ENCODE data around the gene ELOVL5.
A peak's percentile ranks its signal among the peaks of the same experiment; 100 is the strongest.

The ELOVL5 gene

DNA sequence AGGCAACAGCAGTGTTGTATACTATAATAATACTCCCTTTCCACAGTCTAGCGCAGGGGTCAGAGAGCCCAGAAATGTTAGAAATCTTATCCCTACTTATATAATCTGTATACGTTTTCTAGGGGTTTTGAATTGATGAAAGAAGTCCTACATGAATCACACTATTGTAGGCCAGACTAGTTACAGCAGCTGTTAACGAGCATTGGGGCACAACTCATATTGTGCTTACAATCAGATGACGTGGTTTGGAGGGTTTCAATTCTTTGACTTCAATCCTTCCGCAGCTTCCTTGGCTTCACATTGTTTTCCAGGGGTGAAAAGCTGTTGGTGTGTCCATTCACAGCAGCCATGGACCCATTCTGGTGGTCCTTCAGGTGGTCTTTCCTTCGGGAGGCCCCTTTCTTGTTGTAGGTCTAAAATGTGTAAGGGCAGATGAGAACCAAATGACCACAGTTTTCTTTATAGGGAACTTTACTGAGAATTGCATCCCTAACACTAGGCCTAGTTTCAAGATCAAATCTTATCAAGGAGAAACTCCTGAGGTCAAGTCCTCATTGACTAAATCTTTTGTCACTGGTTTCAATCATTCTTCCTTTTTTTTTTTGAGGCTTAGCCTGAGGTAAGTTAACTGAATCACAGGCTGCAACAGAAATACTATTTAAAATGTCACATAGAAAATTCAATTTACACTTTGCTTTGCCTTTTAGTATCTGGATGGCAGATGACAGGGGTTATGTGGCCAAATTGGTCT, 79.7 kb downstream of the ELOVL5 start:
- no peak for DNase-seq

DNA sequence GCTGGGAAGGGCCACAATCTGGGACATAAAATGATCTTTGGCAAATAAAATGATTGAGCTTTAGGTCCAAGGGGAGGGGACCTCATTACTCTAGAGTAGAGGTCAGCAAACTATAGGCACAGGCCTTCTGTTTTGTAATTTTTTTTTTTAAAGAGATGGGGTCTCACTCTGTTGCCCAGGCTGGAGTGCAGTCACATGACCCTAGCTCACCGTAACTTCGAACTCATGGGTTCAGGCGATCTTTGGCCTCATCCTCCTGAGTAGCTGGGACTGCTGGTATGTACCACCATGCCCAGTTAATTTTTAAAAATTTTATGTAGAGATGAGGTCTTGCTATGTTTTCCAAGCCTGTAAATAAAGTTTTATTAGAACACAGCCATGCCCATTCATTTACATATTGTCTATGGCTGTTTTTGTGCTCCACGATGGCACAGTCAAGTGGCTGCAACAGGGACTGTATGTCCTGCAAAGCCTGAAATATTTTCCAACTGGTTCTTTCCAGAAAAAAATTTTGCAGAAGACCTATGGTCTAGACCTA, 82.1 kb downstream of the ELOVL5 start:
- DNase-seq: no peak

DNA sequence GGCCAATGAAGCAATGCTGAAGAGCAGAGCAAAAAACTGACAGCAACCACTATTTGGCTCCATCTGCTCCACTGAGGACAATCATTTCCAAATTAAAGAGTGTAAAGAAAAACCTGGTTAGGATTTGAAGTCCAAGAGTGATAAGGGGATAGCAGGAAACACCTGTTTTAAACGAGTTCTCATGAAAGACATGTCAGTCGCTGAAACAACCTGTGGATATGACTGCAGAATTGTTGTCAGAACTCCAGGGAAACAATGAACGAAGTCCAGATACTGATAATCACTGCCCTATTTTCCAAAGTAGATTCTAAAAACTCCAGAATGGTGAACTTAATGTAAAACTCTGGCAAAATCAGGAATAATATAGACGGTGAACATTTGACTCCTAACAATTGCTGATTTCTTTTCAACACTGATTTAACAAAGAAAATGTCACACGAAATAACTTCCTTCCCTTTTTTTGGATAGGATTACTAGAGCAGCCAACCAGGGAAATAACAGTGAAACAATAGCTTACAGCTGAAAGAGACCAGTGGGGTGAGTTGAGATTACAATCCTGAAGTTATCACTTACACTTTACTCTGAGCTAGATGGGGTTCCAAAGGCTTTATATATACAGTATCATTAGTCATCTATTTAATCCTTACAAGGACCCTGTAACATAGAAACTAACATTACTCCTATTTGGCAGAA, 83.7 kb downstream of the ELOVL5 start:
- no peak for DNase-seq

DNA sequence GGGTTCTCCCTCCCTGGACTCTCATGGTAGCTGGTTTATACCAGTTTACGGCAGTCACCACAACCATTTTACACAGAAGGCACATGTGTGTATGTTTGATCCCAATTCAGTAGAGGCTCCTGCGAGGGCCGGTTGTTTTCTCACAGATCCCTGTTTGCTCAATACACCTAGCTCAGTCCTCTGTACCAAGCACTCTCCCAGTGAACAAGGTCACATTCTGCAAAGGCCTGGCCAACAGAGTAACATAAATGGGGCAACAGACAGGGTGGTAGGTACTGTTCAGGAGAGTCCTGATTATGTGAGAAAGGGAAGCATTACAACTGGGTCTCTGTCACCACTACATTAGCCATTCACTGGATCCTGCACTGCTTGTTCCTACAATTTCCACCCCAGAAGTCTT, 84.4 kb downstream of the ELOVL5 start:
- DNase-seq: no peak

DNA sequence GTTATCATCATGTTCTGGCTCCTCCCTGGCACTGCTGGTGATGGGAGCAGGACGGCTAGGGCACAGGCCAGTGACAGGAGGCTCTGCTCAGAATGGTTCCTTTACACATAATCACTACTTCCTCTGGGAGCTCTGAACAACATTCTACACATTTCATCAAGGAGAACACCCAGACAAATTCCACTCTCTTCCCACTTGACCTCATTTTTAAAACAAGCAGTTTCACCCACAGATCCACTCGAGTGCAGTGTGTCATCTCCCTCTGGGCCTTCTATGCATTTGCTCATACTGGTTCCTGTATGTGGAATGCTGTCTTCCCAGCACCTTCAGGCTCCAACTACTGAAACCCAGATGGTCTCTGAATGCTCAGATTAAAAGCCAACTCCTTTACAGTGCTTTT, 84.8 kb downstream of the ELOVL5 start:
- DNase-seq: no peak

DNA sequence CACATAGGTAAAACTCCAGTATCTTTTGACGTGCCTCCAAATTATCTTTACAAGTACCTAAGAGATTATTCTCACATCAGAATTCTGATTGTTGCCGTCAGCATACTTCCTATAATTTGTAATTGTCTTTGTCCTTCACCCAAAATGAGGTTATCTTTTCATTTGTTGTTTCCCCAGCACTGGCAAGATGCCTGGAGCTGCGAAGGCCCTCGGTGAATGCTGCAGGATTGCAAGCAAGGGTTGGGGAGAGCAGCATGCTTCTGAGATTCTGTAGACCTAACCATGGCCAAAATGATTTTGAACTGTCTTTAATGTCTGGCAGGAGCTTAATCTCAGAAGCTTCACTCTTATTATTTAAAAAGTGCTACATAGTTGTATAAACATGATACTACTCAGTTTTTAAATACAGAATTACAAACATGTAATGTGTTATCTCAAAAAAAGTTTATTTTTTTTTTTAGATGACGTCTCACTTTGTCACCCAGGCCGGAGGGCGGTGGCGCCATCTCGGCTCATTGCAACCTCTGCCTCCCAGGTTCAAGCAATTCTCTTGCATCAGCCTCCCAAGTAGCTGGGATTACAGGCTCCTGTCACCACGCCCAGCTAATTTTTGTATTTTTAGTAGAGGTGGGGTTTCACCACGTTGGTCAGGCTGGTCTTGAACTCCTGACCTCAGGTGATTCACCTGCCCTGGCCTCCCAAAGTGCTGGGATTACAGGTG, 88.7 kb downstream of the ELOVL5 start:
- DNase-seq: no peak

DNA sequence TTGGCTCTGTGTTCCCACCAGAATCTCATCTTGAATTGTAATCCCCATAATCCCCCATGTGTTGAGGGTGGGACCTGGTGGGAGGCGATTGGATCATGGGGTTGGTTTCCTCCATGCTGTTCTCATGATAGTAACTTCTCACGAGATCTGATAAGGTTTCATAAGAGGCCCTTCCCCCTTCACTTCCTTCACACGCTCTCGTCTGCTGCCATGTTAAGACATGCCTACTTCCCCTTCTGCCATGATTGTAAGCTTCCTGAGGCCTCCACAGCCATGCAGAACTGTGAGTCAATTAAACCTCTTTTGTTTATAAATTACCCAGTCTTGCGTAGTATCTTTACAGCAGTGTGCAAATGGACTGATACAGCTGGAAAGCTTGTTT, 90.0 kb downstream of the ELOVL5 start:
- no peak for DNase-seq

DNA sequence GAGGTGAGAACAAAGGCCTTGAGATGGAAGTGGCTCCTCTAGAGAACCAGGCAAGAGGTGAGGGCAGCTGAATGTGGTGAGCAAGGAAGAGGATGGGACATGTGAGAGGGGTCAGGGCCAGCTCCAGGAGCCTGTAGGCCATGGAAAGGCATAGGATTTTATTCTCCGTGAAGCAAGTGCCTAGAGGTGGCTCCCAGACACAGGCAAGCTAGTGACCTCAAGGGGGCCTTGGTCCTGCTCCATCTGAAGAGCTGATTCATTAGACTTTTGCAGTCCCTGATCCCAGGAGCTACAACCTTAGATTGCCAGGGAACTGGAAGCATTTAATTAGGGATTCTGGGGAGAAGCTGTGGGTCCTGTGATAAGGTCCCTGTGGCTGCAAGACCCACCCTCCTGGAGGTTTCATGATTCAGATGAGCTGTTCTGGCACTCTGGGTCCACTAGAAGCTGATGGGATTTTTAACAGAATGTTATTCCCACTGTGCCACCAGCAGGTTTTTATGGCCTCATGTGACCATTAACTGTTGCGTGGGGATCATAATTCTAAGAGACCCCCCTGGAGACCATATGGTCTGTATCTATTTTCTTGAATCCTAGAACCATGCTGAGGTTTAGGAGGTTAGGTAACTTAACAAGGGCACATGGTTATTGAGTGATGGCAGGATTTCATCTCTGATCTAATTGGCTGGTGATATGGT, 90.5 kb downstream of the ELOVL5 start:
- DNase-seq: no peak

DNA sequence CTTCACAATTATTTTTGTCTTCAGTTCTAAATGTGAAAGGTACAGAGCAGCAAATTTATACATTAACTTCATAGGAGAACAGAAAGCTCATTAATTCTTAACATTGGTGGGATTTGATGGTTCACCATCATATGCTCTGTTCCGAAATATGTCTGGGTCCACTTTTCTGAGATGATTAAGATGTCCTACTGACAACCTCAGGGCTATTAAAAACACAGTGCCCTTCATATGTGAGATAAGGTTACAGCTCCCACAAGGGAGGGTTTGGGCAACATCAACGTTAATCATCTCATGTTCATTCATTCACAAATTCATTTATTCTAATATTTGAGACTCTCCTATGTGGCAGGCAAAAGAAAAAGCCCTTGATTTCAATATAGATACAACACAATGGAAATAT, 91.2 kb downstream of the ELOVL5 start:
- no peak for DNase-seq

DNA sequence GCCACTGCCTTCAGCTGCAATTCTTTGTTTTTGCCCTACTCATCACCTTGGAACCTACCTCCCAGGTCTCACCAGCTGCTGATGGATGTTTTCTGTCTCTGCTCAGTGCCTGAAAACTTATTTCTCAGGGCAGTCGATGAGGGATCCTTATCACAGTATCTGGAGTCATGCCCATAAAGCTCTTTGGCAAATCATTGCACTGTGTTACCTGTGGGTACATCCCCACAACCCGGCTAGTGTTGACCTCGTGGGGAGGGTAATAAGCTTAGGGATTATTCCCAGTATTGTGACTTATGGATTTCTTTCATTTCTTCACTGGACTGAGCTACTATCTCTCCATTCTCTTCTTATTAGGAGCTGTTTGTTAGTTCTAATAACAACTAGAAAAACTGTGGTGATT, 91.7 kb downstream of the ELOVL5 start:
- no peak for DNase-seq

DNA sequence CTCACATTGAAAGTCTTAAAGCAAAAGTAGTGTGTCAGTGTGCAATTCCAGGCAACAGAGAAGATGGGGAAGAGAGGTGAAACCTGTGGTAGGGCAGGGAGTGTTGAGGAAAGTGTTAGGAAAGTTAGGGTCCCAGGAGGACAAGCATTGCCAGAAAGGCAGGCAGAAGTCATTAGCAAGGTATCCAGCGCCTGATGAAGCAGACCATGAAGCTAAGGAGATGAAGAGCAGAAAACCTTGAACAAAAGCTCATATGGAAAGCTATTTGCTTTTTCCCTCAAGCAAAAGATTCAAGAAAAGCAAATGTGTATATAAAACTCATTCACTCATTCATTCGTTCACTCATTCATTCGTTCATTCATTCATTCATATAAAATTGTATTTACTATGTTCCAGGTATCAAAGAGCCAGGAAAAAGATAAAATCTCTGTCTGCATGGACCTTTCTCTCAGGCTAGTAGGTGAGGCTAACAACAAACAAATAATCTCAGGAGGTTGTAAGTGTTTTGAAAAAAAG, 96.5 kb downstream of the ELOVL5 start:
- DNase-seq: no peak

DNA sequence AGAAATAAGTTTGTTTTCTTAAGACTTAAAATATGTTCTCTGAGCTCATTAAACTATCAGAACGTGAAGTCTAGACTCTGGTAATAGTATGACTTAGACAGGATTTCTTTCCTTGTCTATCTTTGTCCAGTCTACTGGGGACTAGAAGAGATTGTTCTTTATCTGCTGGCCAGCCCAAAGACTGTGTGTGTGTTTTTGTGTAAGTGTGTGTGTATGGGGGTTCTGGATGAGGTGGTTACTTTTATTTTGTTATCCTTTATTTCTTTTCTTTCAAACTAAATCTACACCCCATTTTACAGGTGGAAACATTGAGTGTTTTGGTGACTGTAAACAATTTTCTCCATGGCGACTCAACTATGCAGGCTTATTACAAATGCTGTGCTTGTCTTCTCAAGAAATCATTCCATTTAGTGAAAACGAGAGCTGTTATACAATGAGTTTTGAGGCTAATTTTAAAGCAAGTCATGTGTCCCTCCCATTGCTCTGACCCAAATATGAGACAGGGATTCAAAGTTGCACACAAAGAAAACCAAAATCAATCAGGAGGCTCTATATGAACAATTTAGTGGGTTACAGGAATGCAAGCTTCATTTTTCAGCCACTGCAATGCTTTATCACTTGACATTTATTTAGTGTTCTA, 97.6 kb downstream of the ELOVL5 start:
- DNase-seq: no peak

DNA sequence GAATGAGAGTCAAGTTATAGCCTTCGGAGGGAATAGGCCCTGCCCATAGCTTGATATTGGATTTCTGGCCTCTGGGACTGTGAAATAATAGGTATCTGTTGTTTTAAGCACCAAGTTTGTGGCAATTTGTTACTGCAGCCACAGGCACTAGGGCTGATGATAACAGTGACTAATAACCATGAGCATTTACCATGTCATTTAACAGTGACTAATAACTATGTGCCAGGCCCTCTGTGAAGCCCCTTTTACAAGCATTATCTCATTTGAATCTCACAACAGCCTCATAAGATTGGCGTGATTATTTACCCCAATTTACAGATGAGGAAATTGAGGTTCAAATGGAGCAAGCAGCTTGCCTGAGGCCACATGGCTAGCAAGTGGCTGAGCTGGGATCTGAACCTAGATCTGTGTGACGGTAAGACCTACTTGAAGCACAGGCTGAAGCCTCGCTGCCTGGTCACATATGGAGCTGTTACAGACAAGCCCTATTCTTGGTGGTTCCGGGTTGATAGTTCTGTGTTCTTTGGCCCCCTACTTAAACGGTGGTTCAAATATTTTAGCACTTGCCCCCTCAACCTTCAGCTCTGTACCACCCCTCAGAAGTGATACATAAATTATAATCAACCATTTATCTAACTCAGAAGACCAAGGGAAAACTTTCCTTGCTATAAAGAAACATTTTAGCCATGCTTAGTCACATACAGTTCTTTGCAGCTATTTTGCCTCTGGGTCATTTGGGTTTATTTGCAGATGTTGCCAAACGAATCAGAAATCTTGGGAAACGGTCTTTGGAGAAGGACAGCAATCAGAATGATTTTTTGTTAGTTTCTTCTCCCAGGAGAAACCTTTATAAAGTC, 98.3 kb downstream of the ELOVL5 start:
- no peak for DNase-seq

DNA sequence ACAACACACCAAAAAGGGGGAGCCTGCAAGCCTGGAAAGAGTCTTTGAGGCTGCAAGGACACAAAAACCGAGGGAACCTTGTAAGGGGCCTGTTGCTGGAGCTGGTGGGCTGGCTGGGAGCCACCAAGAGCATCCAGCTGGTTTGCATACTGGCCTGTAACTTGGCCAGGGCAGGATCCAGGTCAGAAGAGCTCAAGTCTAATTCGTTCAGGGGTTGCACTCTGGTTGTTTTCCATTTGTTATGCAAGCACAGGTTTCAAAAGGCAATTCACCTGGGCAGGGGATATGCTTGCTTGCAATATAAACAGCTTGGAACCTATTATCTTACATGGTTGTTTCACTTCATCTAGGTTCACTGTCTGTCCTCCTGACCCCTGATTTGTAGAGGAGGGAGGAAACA, 101.8 kb downstream of the ELOVL5 start:
- peak; percentile 88 for DNase-seq

DNA sequence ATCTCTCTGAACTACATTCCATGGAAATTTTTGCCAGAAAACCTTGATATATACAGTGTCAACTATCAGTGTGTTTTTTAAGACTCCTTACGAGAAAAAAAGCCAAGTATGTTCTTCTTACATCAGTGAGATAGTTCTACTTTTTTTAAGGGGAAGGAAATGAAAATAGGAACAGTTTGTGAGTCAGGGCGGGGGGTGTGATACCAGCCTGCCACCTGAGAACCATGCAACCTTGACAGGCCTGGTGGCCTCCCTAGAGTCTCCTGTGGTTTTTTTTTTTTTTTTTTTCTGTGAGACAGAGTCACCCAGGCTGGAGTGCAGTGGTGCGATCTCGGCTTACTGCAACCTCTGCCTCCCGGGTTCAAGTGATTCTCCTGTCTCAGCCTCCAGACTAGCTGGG, 103.8 kb downstream of the ELOVL5 start:
- no peak for DNase-seq

DNA sequence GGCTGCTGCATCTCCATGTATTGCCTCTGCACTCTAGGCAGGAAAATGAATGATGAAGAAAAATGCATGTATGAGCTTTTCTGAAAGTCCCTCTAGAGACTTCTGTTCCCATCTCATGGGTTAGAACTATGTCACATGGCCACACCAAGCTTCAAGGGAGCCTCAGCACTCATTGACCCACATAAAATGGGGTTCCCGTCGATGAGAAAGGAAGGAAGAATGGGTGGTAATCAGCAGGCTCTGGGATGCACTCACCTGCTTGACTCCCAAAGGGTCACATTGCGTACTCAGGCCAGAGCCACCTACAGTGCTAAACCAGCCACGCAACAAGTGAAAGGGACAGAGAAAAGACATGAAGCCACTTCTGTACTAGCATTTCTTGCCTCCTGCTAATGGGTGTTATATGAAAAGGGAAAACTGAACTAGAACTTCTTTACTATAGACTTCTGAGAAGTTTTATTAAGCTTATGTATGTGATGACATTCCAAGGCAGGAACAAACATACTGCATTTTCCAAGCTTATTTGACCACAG, 104.3 kb downstream of the ELOVL5 start:
- no peak for DNase-seq

DNA sequence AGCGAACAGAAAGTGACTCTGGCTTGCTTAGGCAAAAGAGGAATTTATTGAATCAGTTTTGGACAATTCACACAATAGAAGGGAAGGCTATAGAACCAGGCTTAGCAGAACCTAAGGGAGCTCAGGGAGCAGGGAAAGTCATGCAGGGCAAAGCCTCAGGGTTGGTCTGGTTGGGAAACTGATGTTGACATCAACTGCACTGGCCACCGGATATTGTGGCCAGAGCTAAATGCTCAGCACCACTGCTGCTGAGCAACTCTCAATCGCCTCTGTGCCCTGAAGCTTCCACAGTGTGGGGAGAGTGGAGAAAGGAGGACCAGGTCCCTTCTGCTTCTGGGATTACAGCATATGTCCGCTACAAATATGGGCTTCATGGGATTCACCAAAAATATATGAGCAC, 106.8 kb downstream of the ELOVL5 start:
- DNase-seq: no peak

DNA sequence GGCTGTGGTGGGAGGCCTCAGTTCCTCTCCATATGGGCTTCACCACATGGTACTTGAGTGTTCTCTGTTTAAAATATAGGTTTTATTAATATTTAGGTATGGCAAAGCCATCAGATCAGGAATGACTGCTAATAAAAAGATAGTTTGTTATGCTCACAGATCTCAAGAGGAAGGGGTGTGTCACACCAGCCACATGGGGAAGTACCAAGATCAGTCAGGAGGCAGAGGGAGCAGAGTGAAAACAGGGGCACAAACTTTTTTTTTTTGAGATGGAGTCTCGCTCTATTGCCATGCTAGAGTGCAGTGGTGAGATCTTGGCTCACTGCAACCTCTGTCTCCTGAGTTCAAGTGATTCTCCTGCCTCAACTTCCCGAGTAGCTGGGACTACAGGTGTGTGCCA, 108.0 kb downstream of the ELOVL5 start:
- no peak for DNase-seq

DNA sequence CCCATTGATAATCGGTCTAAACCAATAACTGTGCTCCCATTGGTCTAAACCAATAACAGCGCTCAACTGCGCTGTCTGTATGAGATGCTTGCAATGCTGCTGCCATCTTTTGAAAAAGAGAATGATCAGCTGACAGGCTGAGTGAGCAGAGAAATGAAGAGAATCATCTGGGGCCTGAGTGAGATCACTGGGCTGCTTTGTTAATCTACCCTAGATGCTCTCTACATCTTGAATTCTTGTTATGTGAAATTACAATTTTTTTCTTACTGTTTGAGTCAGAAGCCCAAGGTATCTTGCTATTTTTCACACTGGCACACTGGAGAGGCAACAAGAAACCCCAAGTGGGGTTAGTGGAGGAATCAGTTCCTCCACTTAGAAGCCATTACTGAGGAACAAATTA, 108.6 kb downstream of the ELOVL5 start:
- DNase-seq: no peak

DNA sequence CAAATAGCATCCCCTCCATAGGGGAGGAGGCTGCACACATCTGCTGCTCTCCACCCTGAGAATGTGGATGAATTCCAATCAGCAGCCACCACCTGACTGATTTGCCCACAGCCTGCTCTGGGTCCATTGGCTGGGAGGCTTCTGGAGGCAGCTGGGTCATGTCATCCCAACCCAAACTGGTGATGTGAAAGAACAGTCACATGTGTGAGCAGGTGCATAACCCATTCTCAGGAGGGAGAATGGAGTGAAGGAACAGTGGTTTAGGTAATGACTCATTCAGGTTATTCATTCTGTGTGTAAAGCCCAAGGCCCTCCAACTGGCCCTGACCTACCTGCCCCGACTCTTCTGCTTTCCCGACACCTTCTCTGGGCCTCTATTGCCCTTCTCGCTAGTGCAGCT, 109.2 kb downstream of the ELOVL5 start:
- no peak for DNase-seq

DNA sequence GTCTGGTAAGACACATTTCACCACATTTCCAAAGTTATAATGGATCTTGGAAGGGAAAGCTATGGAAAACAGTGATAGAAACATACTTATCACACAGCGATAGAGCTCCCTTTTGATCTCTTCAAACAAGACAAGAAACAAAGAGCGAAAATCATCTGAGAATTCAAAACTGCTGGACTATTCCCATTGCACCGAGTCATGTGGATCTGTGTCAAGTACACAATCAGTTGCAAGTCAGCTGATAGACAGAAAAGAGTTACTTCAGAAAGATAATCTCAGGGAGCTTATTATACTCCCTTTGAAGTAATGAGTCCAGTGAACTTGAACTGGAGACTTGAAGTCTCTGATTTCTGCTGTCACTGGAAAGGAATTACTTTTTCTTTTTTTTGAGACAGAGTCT, 110.4 kb downstream of the ELOVL5 start:
- DNase-seq: no peak
